ENCODE measurements around the gene CYB561D2.

Gene CYB561D2

GRCh38 chr3:50324351-50325112 is 26.1 kb upstream of the CYB561D2 start:
- peak; percentile 11 for DNase-seq

GRCh38 chr3:50325113-50325480 is 25.6 kb upstream of the CYB561D2 start:
- no peak for DNase-seq

GRCh38 chr3:50325497-50326181 is 25.0 kb upstream of the CYB561D2 start:
- no peak for DNase-seq

GRCh38 chr3:50326182-50326541 is 24.5 kb upstream of the CYB561D2 start:
- DNase-seq: no peak

- DNase-seq: no peak
Observed at GRCh38 chr3:50327129-50327528, 23.5 kb upstream of the CYB561D2 start.

- DNase-seq: peak; percentile 77
Observed at GRCh38 chr3:50327943-50328691, 22.5 kb upstream of the CYB561D2 start, which contains the start of gene TUSC2. Gene TUSC2, minus strand, starts transcription at chr3:50328223. Its CDS starts 124 bp downstream, at chr3:50328099.

- DNase-seq: no peak
Observed at GRCh38 chr3:50330330-50330729, 20.3 kb upstream of the CYB561D2 start.

- DNase-seq: no peak
Observed at GRCh38 chr3:50331364-50331907, 19.2 kb upstream of the CYB561D2 start.

GRCh38 chr3:50333744-50334328 is 16.8 kb upstream of the CYB561D2 start:
- DNase-seq: no peak

- DNase-seq: no peak
Observed at GRCh38 chr3:50334339-50335075, 16.2 kb upstream of the CYB561D2 start.

GRCh38 chr3:50336452-50337174 is 14.0 kb upstream of the CYB561D2 start:
- DNase-seq: no peak

- peak; percentile 88 for DNase-seq
Observed at GRCh38 chr3:50337175-50337861, 13.3 kb upstream of the CYB561D2 start.

- DNase-seq: no peak
Observed at GRCh38 chr3:50338965-50339364, 11.7 kb upstream of the CYB561D2 start.

GRCh38 chr3:50339485-50340146 is 11.0 kb upstream of the CYB561D2 start:
- DNase-seq: no peak

GRCh38 chr3:50340147-50340447 is 10.6 kb upstream of the CYB561D2 start:
- DNase-seq: no peak

- DNase-seq: no peak
Observed at GRCh38 chr3:50340448-50341329, 10.0 kb upstream of the CYB561D2 start, which contains the start of gene RASSF1. Gene RASSF1, minus strand, starts transcription at chr3:50340836. Its CDS starts 31 bp downstream, at chr3:50340805.

- DNase-seq: no peak
Observed at GRCh38 chr3:50341537-50341936, 9.1 kb upstream of the CYB561D2 start.

- no peak for DNase-seq
Observed at GRCh38 chr3:50341996-50342650, 8.5 kb upstream of the CYB561D2 start.
